ENCODE data around the gene PPP1R1B.

The PPP1R1B gene

DNA sequence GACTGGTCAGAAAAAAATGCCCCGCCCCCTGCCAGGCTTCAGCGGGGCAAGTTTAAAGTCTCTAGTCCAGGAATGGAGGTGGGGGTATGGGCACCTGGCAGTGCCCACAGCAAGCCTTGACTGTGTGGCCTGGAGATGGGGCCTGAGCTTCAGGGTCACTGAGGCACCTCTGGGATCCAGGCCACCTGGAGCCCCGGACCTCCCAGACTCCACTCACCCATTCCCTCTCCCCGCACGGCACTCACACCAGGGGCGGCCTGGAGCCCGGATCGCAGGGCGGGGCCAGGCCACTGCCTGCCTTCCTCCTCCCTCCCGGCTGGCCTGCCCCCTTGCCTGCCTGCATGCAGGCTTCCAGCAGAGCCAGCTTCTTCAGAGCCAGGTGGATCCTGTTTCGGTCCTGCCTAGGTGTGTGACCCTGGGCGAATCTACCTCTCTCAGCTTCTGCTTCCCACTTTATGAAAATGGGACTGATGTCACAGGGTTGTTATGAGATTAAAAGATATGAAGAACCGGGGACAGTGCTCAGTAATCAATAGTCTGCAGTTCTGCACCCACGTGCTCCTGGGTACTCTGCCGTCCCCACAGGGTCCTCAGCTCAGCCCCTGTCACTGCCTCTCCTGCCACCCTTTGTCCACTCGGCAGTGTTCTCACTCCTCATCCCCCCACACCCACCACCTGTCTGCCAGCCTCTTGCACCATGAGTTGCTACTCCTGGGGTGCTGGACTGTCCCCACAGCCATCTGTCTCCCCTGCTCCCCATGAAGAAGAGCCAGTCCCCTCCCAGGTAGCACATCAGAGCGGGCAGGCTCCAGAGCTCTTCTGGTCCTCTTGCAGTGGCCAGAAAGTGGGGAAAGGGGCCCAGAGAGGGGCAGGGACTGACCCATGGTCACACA, 37.2 kb downstream of the PPP1R1B start:
- FAIRE-seq, result no peak
- no peak for DNase-seq (ENCODE audit: insufficient read length, low spot score)
- TF ChIP-seq, protein P1, sequence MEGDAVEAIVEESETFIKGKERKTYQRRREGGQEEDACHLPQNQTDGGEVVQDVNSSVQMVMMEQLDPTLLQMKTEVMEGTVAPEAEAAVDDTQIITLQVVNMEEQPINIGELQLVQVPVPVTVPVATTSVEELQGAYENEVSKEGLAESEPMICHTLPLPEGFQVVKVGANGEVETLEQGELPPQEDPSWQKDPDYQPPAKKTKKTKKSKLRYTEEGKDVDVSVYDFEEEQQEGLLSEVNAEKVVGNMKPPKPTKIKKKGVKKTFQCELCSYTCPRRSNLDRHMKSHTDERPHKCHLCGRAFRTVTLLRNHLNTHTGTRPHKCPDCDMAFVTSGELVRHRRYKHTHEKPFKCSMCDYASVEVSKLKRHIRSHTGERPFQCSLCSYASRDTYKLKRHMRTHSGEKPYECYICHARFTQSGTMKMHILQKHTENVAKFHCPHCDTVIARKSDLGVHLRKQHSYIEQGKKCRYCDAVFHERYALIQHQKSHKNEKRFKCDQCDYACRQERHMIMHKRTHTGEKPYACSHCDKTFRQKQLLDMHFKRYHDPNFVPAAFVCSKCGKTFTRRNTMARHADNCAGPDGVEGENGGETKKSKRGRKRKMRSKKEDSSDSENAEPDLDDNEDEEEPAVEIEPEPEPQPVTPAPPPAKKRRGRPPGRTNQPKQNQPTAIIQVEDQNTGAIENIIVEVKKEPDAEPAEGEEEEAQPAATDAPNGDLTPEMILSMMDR (IDR thresholded peaks at IDR 0.05; ENCODE audit: insufficient read depth, missing control alignments), result no peak

DNA sequence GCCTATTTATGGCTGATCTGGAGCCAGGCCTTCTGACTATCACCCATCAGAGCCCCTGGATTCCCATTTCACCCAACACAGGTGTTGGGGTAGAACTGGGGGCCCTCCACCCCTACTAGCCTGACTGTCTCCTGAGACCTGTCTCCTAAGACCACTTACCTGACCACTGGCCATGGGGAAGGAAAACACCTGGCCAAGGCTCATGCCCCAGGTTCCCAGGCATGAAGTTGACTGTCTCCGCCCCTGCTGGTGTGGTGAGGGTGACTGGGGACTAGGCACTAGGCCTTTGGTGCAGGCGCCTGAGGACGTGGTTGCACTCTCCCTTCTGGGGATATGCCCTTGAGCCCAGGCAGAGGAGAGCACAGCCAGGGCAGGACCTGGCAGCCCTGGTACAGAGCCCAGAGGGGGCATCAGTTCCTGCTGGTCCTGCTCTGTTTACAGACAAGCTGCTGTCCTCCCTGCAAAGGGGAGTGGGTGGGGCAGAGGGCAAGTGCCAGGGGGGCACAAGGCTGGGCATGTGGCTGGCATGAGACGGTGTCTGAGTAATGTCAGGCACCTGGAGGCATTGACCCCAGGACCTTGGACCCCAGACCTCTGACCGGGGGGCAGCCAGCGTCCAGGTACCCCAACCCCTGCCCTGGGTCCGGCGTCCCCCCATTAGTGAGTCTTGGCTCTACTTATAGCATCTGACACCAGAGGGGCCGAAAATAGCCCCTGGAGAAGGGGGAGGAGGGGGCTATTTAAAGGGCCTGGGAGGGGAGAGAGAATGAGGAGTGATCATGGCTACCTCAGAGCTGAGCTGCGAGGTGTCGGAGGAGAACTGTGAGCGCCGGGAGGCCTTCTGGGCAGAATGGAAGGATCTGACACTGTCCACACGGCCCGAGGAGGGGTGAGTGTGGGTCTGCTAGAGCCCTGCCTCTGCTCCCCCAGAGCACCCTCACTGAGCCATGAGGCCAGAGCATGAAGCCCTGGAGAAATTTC, 38.1 kb downstream of the PPP1R1B start, which contains the start of gene TCAP:
Gene TCAP (plus strand): TSS at position 769 of the 981 bp plus-strand sequence. CDS start 11 bp downstream, at position 780.
- no peak for DNase-seq (ENCODE audit: insufficient read length, low spot score)
- no peak for FAIRE-seq
- TF ChIP-seq, protein P1 (IDR thresholded peaks at IDR 0.05; ENCODE audit: insufficient read depth, missing control alignments), result no peak

DNA sequence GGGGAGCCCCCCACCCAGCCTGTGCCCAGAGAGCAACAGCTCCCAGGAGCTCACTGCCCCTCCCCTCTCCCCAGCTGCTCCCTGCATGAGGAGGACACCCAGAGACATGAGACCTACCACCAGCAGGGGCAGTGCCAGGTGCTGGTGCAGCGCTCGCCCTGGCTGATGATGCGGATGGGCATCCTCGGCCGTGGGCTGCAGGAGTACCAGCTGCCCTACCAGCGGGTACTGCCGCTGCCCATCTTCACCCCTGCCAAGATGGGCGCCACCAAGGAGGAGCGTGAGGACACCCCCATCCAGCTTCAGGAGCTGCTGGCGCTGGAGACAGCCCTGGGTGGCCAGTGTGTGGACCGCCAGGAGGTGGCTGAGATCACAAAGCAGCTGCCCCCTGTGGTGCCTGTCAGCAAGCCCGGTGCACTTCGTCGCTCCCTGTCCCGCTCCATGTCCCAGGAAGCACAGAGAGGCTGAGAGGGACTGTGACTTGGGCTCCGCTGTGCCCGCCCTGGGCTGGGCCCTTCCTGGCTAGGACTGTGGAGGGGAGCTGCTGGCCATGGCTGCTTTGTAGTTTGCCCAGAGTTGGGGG, 39.0 kb downstream of the PPP1R1B start:
- no peak for FAIRE-seq
- DNase-seq (ENCODE audit: insufficient read length, low spot score), result no peak
- TF ChIP-seq, protein P1 (IDR thresholded peaks at IDR 0.05; ENCODE audit: insufficient read depth, missing control alignments), result no peak

DNA sequence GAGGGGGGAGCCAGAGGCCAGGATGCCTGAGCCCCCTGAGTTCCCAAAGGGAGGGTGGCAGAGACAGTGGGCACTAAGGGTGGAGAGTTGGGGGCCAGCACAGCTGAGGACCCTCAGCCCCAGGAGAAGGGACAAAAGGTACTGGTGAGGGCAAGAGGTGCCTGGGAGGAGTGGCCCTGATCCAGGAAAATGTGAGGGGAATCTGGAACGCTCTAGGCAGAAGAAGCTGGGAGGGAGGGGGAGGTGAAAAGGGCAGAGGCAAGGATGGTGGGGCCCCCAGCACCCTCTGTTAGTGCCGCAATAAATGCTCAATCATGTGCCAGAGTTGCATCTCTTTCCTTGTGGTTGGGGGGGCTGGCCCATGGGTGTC, 39.5 kb downstream of the PPP1R1B start:
- DNase-seq (ENCODE audit: insufficient read length, low spot score), result no peak
- no peak for FAIRE-seq
- TF ChIP-seq, protein P1 (IDR thresholded peaks at IDR 0.05; ENCODE audit: insufficient read depth, missing control alignments), result no peak

DNA sequence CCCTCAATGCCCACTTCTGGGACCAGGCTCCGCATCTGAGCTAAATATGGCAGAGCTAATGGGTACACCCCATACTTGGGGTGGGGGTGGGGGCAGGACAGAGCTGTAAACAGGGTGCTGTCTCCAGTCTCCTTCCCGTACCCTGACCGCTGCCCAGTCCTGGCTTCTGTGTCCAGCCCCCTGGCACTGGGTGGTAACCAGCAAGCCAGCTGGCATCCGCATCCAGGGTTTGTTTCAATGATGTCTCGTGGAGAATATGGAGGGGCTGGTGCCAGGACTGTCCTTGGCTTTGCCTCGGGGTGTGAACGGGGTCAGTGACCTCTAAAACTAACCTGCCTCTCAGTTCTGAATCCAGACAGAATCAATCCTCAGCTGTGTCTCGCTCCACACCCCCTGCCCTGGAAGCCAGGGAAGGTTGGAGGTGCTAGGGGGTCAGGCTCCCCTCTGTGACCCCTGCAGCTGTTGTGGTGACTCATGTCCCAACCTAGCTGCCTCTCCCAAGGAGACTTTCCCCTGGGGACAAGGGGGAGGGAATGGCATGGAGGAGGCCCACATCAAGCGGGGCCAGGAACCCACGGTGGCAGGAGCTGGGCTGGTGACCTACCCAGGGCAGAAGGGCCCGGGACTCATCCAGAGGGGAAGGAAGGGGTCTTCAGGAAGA, 40.0 kb downstream of the PPP1R1B start:
- TF ChIP-seq, protein P1 (IDR thresholded peaks at IDR 0.05; ENCODE audit: insufficient read depth, missing control alignments), result no peak
- DNase-seq (ENCODE audit: insufficient read length, low spot score) (no peak), FAIRE-seq (no peak)

DNA sequence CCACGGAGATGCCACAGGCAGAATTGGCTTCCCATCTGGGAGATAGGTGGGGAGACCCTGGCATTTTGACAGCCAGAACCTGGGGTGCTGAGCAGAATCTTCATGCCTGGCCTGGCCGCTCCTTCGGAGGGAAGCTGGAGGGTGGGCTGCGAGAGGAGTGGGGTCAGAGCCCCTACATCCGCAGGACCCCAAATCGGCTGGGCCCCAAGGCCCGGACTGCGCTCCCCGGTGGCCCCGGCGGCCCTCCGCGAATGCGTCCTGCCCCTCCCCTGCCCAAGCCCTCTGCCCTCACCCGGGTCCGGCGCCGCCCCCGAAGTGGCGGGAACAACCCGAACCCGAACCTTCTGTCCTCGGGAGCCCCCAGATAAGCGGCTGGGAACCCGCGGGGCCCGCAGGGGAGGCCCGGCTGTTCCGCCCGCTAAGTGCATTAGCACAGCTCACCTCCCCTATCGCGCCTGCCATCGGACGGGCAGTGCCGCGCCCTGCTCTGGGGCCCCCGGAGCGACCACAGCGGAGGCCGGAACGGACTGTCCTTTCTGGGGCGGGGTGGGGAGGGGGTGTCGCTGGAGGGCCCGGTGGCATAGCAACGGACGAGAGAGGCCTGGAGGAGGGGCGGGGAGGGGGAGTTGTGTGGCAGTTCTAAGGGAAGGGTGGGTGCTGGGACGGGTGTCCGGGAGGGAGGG, 40.7 kb downstream of the PPP1R1B start:
- TF ChIP-seq, protein P1 (IDR thresholded peaks at IDR 0.05; ENCODE audit: insufficient read depth, missing control alignments), result no peak
- no peak for DNase-seq (ENCODE audit: insufficient read length, low spot score)
- FAIRE-seq, result no peak

All from D721Med (cell line).